ENCODE measurements around the gene TMEM269. TPM values are rescaled to one million over a fixed set of nuclear protein-coding genes. Genes with fewer than 3 reads are reported as not detected.

TMEM269 gene
- total RNA-seq, 4 donors from 2014 or later, result 0.12 TPM; not detected in 3

- WGBS, 2 donors (ENCODE audit: low coverage in 1 of 2), result 12 to 19% methylated on average over 7 of the region's 7 CpGs
- H3K4me3 ChIP-seq, result peak overlapping the region; percentile 80 to 82
- ATAC-seq, result no peak
These were observed 31.3 kb downstream of the TMEM269 start for GRCh38 chr1:42815941-42816584.

GRCh38 chr1:42816585-42817439 is 32.0 kb downstream of the TMEM269 start, which contains the start of the genes ERMAP and SVBP:
ERMAP (plus strand) TSS chr1:42817122; CDS start chr1:42830449, 13,327 bp downstream.
SVBP (minus strand) TSS chr1:42817397; CDS start chr1:42816544, 853 bp downstream.
- H3K4me3 ChIP-seq, result peak within 1 kb of the TSS; percentile 80 to 82
- 0 to 7% methylated on average over 2 to 4 of the region's 66 CpGs for WGBS, 2 donors (ENCODE audit: low coverage in 1 of 2)
- peak within 1 kb of the TSS; percentile 95 to 98 (median 96) for H3K27ac ChIP-seq
- peaks cover 0 to 26% (median 9%) of the 10 kb centered on the region in 3 donors for H3K4me1 ChIP-seq
- TF ChIP-seq POLR2A (IDR thresholded peaks at IDR 0.05) (peak in 1 of 2 donors; percentile 47), EP300 (IDR thresholded peaks at IDR 0.05) (no peak), POLR2AphosphoS5 (IDR thresholded peaks at IDR 0.05) (peak; percentile 29), CTCF (IDR thresholded peaks at IDR 0.05) (no peak)
- no peaks in the 10 kb centered on the region for H3K36me3 ChIP-seq
- peak; percentile 97 for ATAC-seq
- no peaks in the 10 kb centered on the region for H3K9me3 ChIP-seq
- H3K27me3 ChIP-seq, result no peaks in the 10 kb centered on the region

More at GRCh38 chr1:42815941-42816584, 31.3 kb downstream of the TMEM269 start:
- Histone ChIP-seq H3K27ac (peak overlapping the region; percentile 95 to 98 (median 96)), H3K27me3 (no peaks in the 10 kb centered on the region), H3K4me1 (peaks cover 0 to 26% (median 9%) of the 10 kb centered on the region in 3 donors), H3K9me3 (no peaks in the 10 kb centered on the region), H3K36me3 (peaks cover 0 to 6% of the 10 kb centered on the region in 2 donors)
- no peak for TF ChIP-seq POLR2AphosphoS5 (IDR thresholded peaks at IDR 0.05)
- TF ChIP-seq CTCF (IDR thresholded peaks at IDR 0.05), result no peak
- TF ChIP-seq POLR2A (IDR thresholded peaks at IDR 0.05), result no peak
- no peak for TF ChIP-seq EP300 (IDR thresholded peaks at IDR 0.05)

- ATAC-seq, result no peak
- H3K27me3 ChIP-seq, result no peaks in the 10 kb centered on the region
- 0% methylated on average over 7 to 8 of the region's 13 CpGs for WGBS, 2 donors (ENCODE audit: low coverage in 1 of 2)
- TF ChIP-seq POLR2AphosphoS5 (IDR thresholded peaks at IDR 0.05) (no peak), POLR2A (IDR thresholded peaks at IDR 0.05) (no peak), CTCF (IDR thresholded peaks at IDR 0.05) (no peak), EP300 (IDR thresholded peaks at IDR 0.05) (no peak)
- H3K27ac ChIP-seq, result peak overlapping the region in 3 of 4 donors; percentile 95 to 98 (median 96)
- peak overlapping the region; percentile 80 to 82 for H3K4me3 ChIP-seq
- H3K36me3 ChIP-seq, result no peaks in the 10 kb centered on the region
- H3K4me1 ChIP-seq, result peaks cover 0 to 30% (median 9%) of the 10 kb centered on the region in 3 donors
- no peaks in the 10 kb centered on the region for H3K9me3 ChIP-seq
These were observed 32.6 kb downstream of the TMEM269 start for GRCh38 chr1:42817440-42817767.

- peaks cover 0 to 36% (median 9%) of the 10 kb centered on the region in 3 donors for H3K4me1 ChIP-seq
- no peaks in the 10 kb centered on the region for H3K9me3 ChIP-seq
- peak overlapping the region in 2 of 4 donors; percentile 95 to 98 for H3K27ac ChIP-seq
- no peaks in the 10 kb centered on the region for H3K27me3 ChIP-seq
- no peaks in the 10 kb centered on the region for H3K36me3 ChIP-seq
- TF ChIP-seq POLR2A (IDR thresholded peaks at IDR 0.05), result no peak
- TF ChIP-seq CTCF (IDR thresholded peaks at IDR 0.05), result no peak
- WGBS, 2 donors (ENCODE audit: low coverage in 1 of 2), result 86 to 100% methylated on average over 3 of the region's 3 CpGs
- peak overlapping the region in 1 of 2 donors; percentile 80 for H3K4me3 ChIP-seq
- ATAC-seq, result no peak
These were observed 33.2 kb downstream of the TMEM269 start for GRCh38 chr1:42817976-42818375.

All from gastroesophageal sphincter (tissue), 4 donors.